NCI-H2107 (cell line): ENCODE measurements around the gene ZMIZ2.

Source experiments
- DNase-seq: peaks from one replicate; lab custom pipeline; 2025; lab: John Stamatoyannopoulos, UW

ZMIZ2 gene

GRCh38 chr7:44755698-44756627 lies 7.3 kb downstream of the ZMIZ2 start:
- DNase-seq = no peak

GRCh38 chr7:44756904-44757303 lies 8.3 kb downstream of the ZMIZ2 start:
- DNase-seq = no peak

- DNase-seq = no peak
These were observed 8.7 kb downstream of the ZMIZ2 start for GRCh38 chr7:44757311-44757710.

- DNase-seq = no peak
These were observed 9.1 kb downstream of the ZMIZ2 start for GRCh38 chr7:44757739-44758138.

- DNase-seq = no peak
These were observed 10.6 kb downstream of the ZMIZ2 start for GRCh38 chr7:44759246-44759645.

GRCh38 chr7:44760034-44760580 lies 11.5 kb downstream of the ZMIZ2 start:
- DNase-seq = no peak

GRCh38 chr7:44761207-44762161 lies 12.8 kb downstream of the ZMIZ2 start:
- no peak for DNase-seq

- no peak for DNase-seq
These were observed 13.7 kb downstream of the ZMIZ2 start for GRCh38 chr7:44762300-44762699.

GRCh38 chr7:44762726-44763522 lies 14.3 kb downstream of the ZMIZ2 start:
- DNase-seq = no peak

GRCh38 chr7:44764081-44764480 lies 15.4 kb downstream of the ZMIZ2 start:
- no peak for DNase-seq

- no peak for DNase-seq
These were observed 16.3 kb downstream of the ZMIZ2 start for GRCh38 chr7:44764665-44765578.

GRCh38 chr7:44765579-44766415 lies 17.1 kb downstream of the ZMIZ2 start:
- no peak for DNase-seq

GRCh38 chr7:44766416-44766801 lies 17.8 kb downstream of the ZMIZ2 start:
- no peak for DNase-seq

GRCh38 chr7:44767134-44767911 lies 18.7 kb downstream of the ZMIZ2 start:
- DNase-seq = no peak

- DNase-seq = no peak
These were observed 19.4 kb downstream of the ZMIZ2 start for GRCh38 chr7:44767912-44768627.

- no peak for DNase-seq
These were observed 20.2 kb downstream of the ZMIZ2 start for GRCh38 chr7:44768628-44769371.

GRCh38 chr7:44769376-44769775 lies 20.7 kb downstream of the ZMIZ2 start:
- no peak for DNase-seq
